Cardiac fibroblast (primary cell): Measurements from ENCODE around the gene SOST.

ENCODE experiments used
- DNase-seq, 2 donors: peaks; one replicate each; pipeline versions ENCODE4 v3.0.0 to v3.0.0-alpha.2; 2010; ENCODE audit warnings: low read depth in 2 of 2
- H3K4me3 ChIP-seq, 2 donors: replicated peaks in 1 of 2; 1 replicate in 1 of 2; 2 replicates in 1 of 2; pipeline ENCODE4 v1.5.1; 2011; ENCODE audit warnings: low read depth in 2 of 2, low read length in 2 of 2, mild to moderate bottlenecking in 2 of 2, moderate library complexity in 1 of 2
- CTCF ChIP-seq: IDR thresholded peaks from one replicate; pipeline ENCODE4 v1.5.1; 2011; ENCODE audit warnings: low read depth, mild to moderate bottlenecking, low read length, inconsistent platforms

The SOST gene

DNA sequence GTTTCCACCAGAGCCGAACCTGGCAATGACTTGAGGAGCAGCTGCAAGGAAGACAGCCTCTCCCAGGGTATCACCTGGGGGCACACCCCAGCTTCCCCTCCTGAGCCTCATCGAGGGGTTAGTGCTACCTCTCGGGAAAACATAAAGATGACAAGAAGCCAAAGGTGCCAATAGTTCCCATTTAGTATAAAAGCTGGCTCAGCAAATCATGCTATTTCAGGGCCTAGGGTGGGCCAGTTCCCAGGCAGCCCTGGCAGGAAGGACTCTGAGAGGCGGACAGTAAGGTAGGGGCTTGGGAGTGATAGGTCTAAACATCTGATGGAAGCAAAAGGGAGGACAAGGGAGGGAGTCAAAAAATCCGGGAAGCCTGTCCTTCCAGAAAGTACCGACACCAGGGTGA, 46.2 kb downstream of the SOST start:
- no peak for DNase-seq
- no peak overlapping the region for H3K4me3 ChIP-seq
- no peak for TF ChIP-seq CTCF

GRCh38 chr17:43710101-43710500, 48.5 kb downstream of the SOST start:
- no peak for TF ChIP-seq CTCF
- DNase-seq: no peak
- H3K4me3 ChIP-seq: no peak overlapping the region

DNA sequence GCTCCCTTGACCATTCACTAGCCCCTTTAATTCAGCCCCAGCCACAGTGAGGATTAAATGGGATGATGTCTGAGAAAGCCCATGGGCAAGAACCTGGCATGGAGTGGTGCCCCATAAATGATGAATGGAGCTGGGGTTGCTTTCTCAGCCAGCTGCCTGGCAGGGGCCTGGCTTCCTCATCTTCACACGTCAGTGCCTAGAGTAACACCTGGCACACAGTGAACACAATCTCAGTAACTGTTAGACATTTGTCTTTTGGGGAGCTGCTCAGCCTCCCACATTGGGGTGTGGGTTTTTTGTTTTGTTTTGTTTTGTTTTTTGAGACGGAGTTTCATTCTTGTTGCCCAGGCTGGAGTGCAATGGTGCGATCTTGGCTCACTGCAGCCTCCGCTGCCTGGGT, 49.4 kb downstream of the SOST start:
- no peak for DNase-seq
- H3K4me3 ChIP-seq: no peak overlapping the region
- TF ChIP-seq CTCF: no peak

DNA sequence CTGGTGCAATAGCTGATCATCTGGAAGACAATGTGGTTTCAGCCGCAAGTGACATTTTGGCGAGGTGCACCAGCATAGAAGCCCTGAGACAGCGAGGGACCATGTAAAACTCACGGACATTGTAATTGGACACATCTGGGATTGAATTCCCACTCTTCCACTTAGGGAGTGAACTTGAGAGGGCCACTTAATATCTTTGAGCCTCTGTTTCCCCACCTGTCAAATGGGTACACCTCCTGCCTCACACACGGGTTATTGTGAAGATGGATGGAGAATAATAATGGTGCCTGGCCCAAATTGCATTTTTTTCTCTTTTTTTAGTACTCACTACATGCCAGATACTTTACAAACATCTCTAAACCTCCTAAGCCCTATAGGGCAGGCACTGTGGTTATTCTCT, 51.4 kb downstream of the SOST start:
- no peak for TF ChIP-seq CTCF
- no peak for DNase-seq
- no peak overlapping the region for H3K4me3 ChIP-seq

DNA sequence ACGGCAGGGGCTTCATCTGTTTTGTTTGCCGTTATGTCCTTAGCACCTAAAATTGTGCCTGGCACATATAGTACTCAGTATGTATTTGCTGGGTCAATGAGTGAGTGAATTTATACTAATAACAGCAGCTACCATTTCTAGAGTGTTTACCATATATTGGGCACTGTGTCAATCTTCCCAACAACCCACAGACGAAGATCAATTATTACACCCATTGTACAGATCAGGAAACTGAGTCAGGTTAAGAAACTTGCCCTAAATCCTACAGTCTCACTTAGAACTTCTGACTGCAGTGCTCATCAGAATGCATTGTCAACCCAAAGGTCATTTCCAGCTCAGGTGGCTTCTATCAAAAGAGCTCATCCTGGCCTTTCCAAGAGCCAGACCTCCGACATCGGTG, 52.4 kb downstream of the SOST start:
- no peak overlapping the region for H3K4me3 ChIP-seq
- no peak for DNase-seq
- no peak for TF ChIP-seq CTCF
